Neutrophil (primary cell): ENCODE measurements around the gene DCST1.

ENCODE experiments used
- H3K27ac ChIP-seq: fragments of 200-600 bp; sonication (generic); 2 replicates; pipeline ENCODE4 v1.5.1; 2016; ENCODE audit warnings: mild to moderate bottlenecking, moderate library complexity
- H3K27me3 ChIP-seq: fragments of 200-600 bp; sonication (generic); 2 replicates; pipeline ENCODE4 v1.6.0; 2016; ENCODE audit warnings: mild to moderate bottlenecking
- H3K36me3 ChIP-seq: fragments of 200-600 bp; sonication (generic); 2 replicates; pipeline ENCODE4 v1.5.1; 2017
- H3K4me1 ChIP-seq, 2 experiments: fragments of 200-600 bp in 1 of 2; sonication (generic) in 1 of 2; 1 replicate in 1 of 2; 2 replicates in 1 of 2; pipeline versions ENCODE4 v1.5.1 to v1.6.1; 2013 to 2016; ENCODE audit warnings: low read depth in 1 of 2, low read length in 1 of 2, mild to moderate bottlenecking in 1 of 2, moderate library complexity in 1 of 2; ENCODE audit not compliant: control insufficient read depth in 1 of 2, insufficient read depth in 1 of 2
- H3K4me3 ChIP-seq, 2 experiments: fragments of 200-600 bp in 1 of 2; sonication (generic) in 1 of 2; 1 replicate in 1 of 2; 2 replicates in 1 of 2; pipeline ENCODE4 v1.5.1; 2013 to 2016; ENCODE audit warnings: low read depth in 1 of 2, low read length in 1 of 2, mild to moderate bottlenecking in 1 of 2, moderate library complexity in 1 of 2
- H3K9me3 ChIP-seq: fragments of 200-600 bp; sonication (generic); 2 replicates; pipeline ENCODE4 v1.5.1; 2016
- CTCF ChIP-seq: fragments of 200-600 bp; sonication (generic); IDR thresholded peaks from 2 replicates; pipeline ENCODE4 v1.5.1; 2016; ENCODE audit warnings: antibody characterized with exemption

DCST1 gene

DNA sequence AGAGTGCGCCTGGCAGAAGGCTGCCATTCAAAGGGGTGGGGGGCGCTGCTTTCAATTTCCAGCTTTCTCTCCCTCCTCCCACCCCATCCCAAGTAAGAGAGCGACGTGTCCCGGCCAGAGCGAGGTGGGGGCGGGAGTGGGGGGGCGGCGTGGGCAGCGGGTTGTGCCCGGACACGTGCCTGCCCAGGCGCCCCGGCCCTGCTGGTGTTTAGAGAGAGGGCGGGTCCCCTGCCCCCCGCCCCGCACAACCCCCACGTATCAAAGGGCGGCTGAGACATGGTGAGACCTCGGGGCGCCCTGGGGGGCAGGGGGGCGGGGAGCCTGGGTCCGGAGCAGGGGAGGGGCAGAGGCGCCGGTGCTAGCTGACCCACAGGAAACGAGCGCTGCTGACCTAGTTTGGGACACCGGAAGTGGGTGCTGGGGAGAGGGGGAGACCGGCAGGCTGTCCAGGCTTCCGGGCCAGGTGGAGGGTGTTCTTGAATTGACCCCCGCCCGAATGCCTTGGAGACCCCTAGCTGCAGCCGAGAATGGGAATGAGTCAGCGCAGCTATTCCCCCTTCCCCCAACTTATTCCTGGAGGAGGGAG is 29.8 kb upstream of the DCST1 start:
- H3K27me3 ChIP-seq: no peaks in the 10 kb centered on the region
- peaks cover 68 to 79% of the 10 kb centered on the region in 2 experiments for H3K4me1 ChIP-seq
- no peaks in the 10 kb centered on the region for H3K9me3 ChIP-seq
- peak overlapping the region; percentile 97 for H3K27ac ChIP-seq
- no peaks in the 10 kb centered on the region for H3K36me3 ChIP-seq
- H3K4me3 ChIP-seq: peak overlapping the region; percentile 85 to 100
- peak; percentile 7 for TF ChIP-seq CTCF

GRCh38 chr1:155004352-155005075 is 29.1 kb upstream of the DCST1 start:
- Histone ChIP-seq H3K4me3 (peak overlapping the region; percentile 85 to 100), H3K9me3 (no peaks in the 10 kb centered on the region), H3K36me3 (no peaks in the 10 kb centered on the region), H3K4me1 (peaks cover 68 to 79% of the 10 kb centered on the region in 2 experiments), H3K27ac (peak overlapping the region; percentile 97), H3K27me3 (no peaks in the 10 kb centered on the region)
- TF ChIP-seq CTCF: no peak

DNA sequence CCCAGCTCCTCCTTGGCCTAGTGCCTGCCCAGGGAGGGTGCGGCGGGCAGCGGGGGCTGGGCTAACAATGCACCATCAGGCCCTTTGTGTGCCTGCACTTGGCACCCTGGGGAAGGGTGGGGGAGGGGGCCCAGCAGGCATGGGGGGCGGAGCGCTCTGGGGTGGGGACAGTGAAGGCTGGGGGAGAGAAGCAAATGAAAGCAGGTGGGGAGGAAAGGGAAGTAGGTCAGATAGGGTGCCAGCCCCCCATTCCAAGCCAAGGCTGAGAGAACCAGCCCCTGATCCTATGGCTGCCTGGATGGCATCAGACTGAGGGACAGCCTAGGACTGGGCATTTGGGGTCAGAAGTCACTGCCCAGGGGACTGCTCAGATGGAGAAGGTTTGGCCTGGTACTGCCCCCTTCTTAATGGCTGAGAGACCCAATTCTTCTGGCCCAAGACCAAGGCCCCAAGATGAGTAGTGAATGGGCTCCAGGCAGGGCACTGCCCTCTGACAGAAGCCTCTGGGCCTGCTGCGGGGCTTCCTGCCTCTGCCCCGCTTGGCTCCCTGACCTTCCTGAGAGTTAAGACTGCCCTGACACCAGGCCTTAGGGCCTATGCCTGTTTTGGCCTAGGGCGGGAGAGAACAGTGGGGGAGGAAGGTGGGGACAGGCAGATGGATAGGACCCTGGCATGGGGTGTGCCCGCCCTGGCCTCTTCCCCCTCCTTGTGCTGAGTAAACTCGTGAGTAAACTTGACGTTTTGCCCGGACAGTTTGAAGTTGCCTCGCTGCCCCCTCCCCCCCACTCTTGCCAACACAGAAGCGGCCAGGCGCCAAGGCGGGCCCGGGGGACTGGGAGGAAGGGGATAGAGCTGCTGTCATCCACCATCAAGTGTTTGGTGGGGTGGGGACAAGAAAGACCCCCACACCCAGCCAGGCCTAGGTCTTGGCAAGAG is 28.3 kb upstream of the DCST1 start:
- Histone ChIP-seq H3K9me3 (no peaks in the 10 kb centered on the region), H3K27me3 (no peaks in the 10 kb centered on the region), H3K27ac (peak overlapping the region; percentile 97), H3K36me3 (no peaks in the 10 kb centered on the region), H3K4me3 (peak overlapping the region; percentile 85 to 100), H3K4me1 (peaks cover 68 to 79% of the 10 kb centered on the region in 2 experiments)
- TF ChIP-seq CTCF: no peak

GRCh38 chr1:155006601-155007101 is 27.0 kb upstream of the DCST1 start:
- no peaks in the 10 kb centered on the region for H3K27me3 ChIP-seq
- no peak for TF ChIP-seq CTCF
- no peaks in the 10 kb centered on the region for H3K9me3 ChIP-seq
- H3K4me3 ChIP-seq: peak overlapping the region; percentile 85 to 95
- peaks cover 9% of the 10 kb centered on the region for H3K36me3 ChIP-seq
- peaks cover 74 to 80% of the 10 kb centered on the region in 2 experiments for H3K4me1 ChIP-seq
- peak overlapping the region; percentile 97 for H3K27ac ChIP-seq

DNA sequence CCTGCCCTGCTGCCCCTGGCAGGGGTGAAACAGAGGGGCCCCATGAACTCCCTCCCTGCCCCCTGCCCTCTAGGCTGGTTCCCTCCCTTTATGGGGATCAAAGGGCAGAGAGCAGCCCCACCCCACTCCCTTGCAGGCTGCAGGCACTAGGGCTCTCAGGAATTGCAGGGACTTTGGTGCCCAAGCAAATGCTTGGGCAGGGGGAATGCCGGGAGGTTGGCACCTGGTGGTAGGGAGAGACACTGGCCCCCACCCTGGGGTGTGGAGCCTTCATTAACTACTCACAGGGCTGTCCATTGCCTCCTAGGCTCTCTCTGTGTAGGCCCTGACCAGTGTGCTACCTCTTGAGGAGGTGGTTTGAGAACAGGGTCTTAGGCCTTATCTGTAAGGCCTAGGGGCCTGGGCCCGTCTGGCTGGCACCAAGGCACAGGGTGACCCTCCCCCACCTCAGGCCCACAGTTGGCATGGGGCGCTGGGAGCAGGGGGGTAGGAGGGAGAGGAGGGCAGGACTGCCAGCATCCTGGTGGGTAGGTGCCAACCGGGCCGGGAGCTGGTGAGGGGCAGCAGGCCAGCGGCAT is 26.3 kb upstream of the DCST1 start:
- H3K4me3 ChIP-seq: peak overlapping the region; percentile 85 to 95
- peaks cover 16% of the 10 kb centered on the region for H3K36me3 ChIP-seq
- no peaks in the 10 kb centered on the region for H3K27me3 ChIP-seq
- no peak for TF ChIP-seq CTCF
- H3K27ac ChIP-seq: peak overlapping the region; percentile 97
- H3K9me3 ChIP-seq: no peaks in the 10 kb centered on the region
- H3K4me1 ChIP-seq: peaks cover 81 to 87% of the 10 kb centered on the region in 2 experiments
